ENCODE data around the gene GALNT9.

Gene GALNT9

GRCh38 chr12:132215299-132215989 lies 113.9 kb downstream of the GALNT9 start:
- TF ChIP-seq BHLHE40 (IDR thresholded peaks at IDR 0.05; ENCODE audit: borderline replicate concordance) (no peak), ZNF384 (IDR thresholded peaks at IDR 0.05) (no peak), LEF1 (IDR thresholded peaks at IDR 0.05; ENCODE audit: borderline replicate concordance) (no peak), SP1 (IDR thresholded peaks at IDR 0.05) (no peak), CTBP1 (IDR thresholded peaks at IDR 0.05; ENCODE audit: borderline replicate concordance) (no peak)
- ChIA-PET CTCF (interaction anchor here (0.6 kb wide), 1 partner anchor 157 kb away, joined by 3 read pairs; no protein-coding TSS in a partner anchor), POLR2A (no interaction called here)
- DNase-seq (ENCODE audit: extremely low spot score) = no peak

GRCh38 chr12:132214891-132215290 lies 114.5 kb downstream of the GALNT9 start:
- TF ChIP-seq ELF4 (IDR thresholded peaks at IDR 0.05) = no peak
- TF ChIP-seq CTBP1 (IDR thresholded peaks at IDR 0.05; ENCODE audit: borderline replicate concordance) = no peak
- TF ChIP-seq PKNOX1 (IDR thresholded peaks at IDR 0.05) = no peak
- TF ChIP-seq BHLHE40 (IDR thresholded peaks at IDR 0.05; ENCODE audit: borderline replicate concordance) = no peak
- TF ChIP-seq FOXK2 (IDR thresholded peaks at IDR 0.05) = no peak
- no peak for TF ChIP-seq ARNT (IDR thresholded peaks at IDR 0.05)
- no peak for TF ChIP-seq NFRKB (IDR thresholded peaks at IDR 0.05)
- no peak for TF ChIP-seq FOXM1 (IDR thresholded peaks at IDR 0.05; ENCODE audit: borderline replicate concordance)
- no peak for TF ChIP-seq LEF1 (IDR thresholded peaks at IDR 0.05; ENCODE audit: borderline replicate concordance)
- POLR2A ChIA-PET = no interaction called here
- CTCF ChIA-PET = interaction anchor here (0.6 kb wide), 1 partner anchor 156 kb away, joined by 3 read pairs; no protein-coding TSS in a partner anchor
- no peak for DNase-seq (ENCODE audit: extremely low spot score)

GRCh38 chr12:132214161-132214476 lies 115.3 kb downstream of the GALNT9 start:
- ChIA-PET POLR2A (no interaction called here), CTCF (no interaction called here)
- TF ChIP-seq FOXA1 (IDR thresholded peaks at IDR 0.05) (no peak), CTBP1 (IDR thresholded peaks at IDR 0.05; ENCODE audit: borderline replicate concordance) (no peak), SP1 (IDR thresholded peaks at IDR 0.05) (no peak), ZNF384 (IDR thresholded peaks at IDR 0.05) (no peak), ARNT (IDR thresholded peaks at IDR 0.05) (no peak), NFRKB (IDR thresholded peaks at IDR 0.05) (no peak), FOXK2 (IDR thresholded peaks at IDR 0.05) (no peak), L3MBTL2 (conservative IDR thresholded peaks at IDR 0.05) (no peak), PKNOX1 (IDR thresholded peaks at IDR 0.05) (no peak), TARDBP (IDR thresholded peaks at IDR 0.05) (no peak), BHLHE40 (IDR thresholded peaks at IDR 0.05; ENCODE audit: borderline replicate concordance) (no peak), LEF1 (IDR thresholded peaks at IDR 0.05; ENCODE audit: borderline replicate concordance) (no peak), FOXM1 (IDR thresholded peaks at IDR 0.05; ENCODE audit: borderline replicate concordance) (no peak), HDGF (IDR thresholded peaks at IDR 0.05; ENCODE audit: borderline replicate concordance) (no peak), SUZ12 (IDR thresholded peaks at IDR 0.05) (no peak), ELF4 (IDR thresholded peaks at IDR 0.05) (no peak)
- no peak for DNase-seq (ENCODE audit: extremely low spot score)

DNA sequence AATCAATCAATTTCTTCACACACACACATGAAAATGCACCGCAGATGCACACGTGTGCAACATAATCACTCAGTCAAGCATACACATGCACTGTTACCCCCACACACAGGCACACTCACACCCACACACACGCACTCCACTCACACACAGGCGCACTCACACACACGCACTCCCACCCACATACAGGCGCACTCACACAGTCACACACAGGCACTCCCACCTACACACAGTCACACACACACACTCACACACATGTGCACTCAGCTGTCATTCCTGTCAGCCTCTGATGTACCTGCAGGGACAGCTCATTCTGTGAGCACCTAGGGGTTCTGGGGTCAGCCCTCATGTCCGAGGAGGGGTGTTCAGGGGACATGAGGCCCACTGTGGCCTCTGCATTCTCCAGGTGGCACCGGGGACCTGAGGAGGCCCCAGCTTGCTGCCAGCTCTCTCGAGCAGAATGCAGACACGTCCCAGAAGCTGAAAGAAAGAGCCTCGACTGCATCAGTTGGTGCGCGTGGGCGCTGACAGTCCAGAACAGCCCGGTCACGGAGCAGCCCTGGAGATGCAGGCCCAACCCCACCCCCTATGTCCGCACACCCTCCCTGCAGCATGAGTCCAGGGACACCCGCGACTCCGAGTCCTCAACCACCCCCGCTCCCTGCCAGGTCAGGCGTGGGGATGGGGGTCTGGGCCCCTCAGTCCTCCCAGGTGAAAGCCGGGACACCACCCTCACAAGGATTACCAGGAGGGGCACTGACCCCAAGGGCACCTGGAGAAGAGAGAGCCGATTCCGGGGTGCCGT lies 115.8 kb downstream of the GALNT9 start:
- ChIA-PET CTCF (no interaction called here), POLR2A (no interaction called here)
- no peak for DNase-seq (ENCODE audit: extremely low spot score)
- no peak for TF ChIP-seq BHLHE40 (IDR thresholded peaks at IDR 0.05; ENCODE audit: borderline replicate concordance)
- no peak for TF ChIP-seq SUZ12 (IDR thresholded peaks at IDR 0.05)
- no peak for TF ChIP-seq ELF4 (IDR thresholded peaks at IDR 0.05)
- TF ChIP-seq TARDBP (IDR thresholded peaks at IDR 0.05) = no peak
- no peak for TF ChIP-seq CTBP1 (IDR thresholded peaks at IDR 0.05; ENCODE audit: borderline replicate concordance)
- no peak for TF ChIP-seq FOXM1 (IDR thresholded peaks at IDR 0.05; ENCODE audit: borderline replicate concordance)

- ChIA-PET POLR2A (no interaction called here), CTCF (no interaction called here)
- no peak for DNase-seq (ENCODE audit: extremely low spot score)
- no peak for TF ChIP-seq FOXA1 (IDR thresholded peaks at IDR 0.05)
- no peak for TF ChIP-seq TARDBP (IDR thresholded peaks at IDR 0.05)
- TF ChIP-seq NFRKB (IDR thresholded peaks at IDR 0.05) = no peak
- no peak for TF ChIP-seq L3MBTL2 (conservative IDR thresholded peaks at IDR 0.05)
- no peak for TF ChIP-seq ELF4 (IDR thresholded peaks at IDR 0.05)
- no peak for TF ChIP-seq BHLHE40 (IDR thresholded peaks at IDR 0.05; ENCODE audit: borderline replicate concordance)
- TF ChIP-seq SP1 (IDR thresholded peaks at IDR 0.05) = no peak
- no peak for TF ChIP-seq SUZ12 (IDR thresholded peaks at IDR 0.05)
- no peak for TF ChIP-seq CTBP1 (IDR thresholded peaks at IDR 0.05; ENCODE audit: borderline replicate concordance)
- TF ChIP-seq ZNF384 (IDR thresholded peaks at IDR 0.05) = no peak
- TF ChIP-seq FOXM1 (IDR thresholded peaks at IDR 0.05; ENCODE audit: borderline replicate concordance) = no peak
- TF ChIP-seq ARNT (IDR thresholded peaks at IDR 0.05) = no peak
- TF ChIP-seq PKNOX1 (IDR thresholded peaks at IDR 0.05) = no peak
- TF ChIP-seq LEF1 (IDR thresholded peaks at IDR 0.05; ENCODE audit: borderline replicate concordance) = no peak
- TF ChIP-seq FOXK2 (IDR thresholded peaks at IDR 0.05) = no peak
- no peak for TF ChIP-seq HDGF (IDR thresholded peaks at IDR 0.05; ENCODE audit: borderline replicate concordance)
These were observed 117.6 kb downstream of the GALNT9 start for GRCh38 chr12:132211816-132212215.

DNA sequence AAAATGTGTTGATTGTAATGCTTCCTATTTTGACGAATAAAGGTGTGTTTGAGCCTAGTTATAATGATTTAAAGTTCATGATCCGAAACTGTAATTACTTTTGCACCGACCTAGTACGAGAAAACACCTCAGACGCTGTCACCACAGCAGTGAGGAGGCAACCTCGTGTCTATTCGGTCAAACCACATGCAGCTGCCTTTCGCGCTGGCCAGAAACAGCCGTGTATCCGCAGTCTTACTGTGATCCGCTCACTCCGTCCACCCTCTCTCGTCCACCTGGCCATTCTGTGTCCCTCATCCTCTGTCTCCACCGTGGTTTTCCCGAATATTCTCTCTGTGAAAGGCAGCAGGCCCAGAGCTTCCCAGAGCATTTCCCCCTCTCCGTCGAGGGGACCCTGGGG lies 118.1 kb downstream of the GALNT9 start:
- no peak for TF ChIP-seq PKNOX1 (IDR thresholded peaks at IDR 0.05)
- TF ChIP-seq TARDBP (IDR thresholded peaks at IDR 0.05) = no peak
- no peak for TF ChIP-seq ELF4 (IDR thresholded peaks at IDR 0.05)
- TF ChIP-seq FOXK2 (IDR thresholded peaks at IDR 0.05) = no peak
- TF ChIP-seq BHLHE40 (IDR thresholded peaks at IDR 0.05; ENCODE audit: borderline replicate concordance) = no peak
- no peak for TF ChIP-seq ZNF384 (IDR thresholded peaks at IDR 0.05)
- TF ChIP-seq CTBP1 (IDR thresholded peaks at IDR 0.05; ENCODE audit: borderline replicate concordance) = no peak
- TF ChIP-seq LEF1 (IDR thresholded peaks at IDR 0.05; ENCODE audit: borderline replicate concordance) = no peak
- TF ChIP-seq L3MBTL2 (conservative IDR thresholded peaks at IDR 0.05) = no peak
- POLR2A ChIA-PET = no interaction called here
- DNase-seq (ENCODE audit: extremely low spot score) = no peak
- CTCF ChIA-PET = no interaction called here

All from HEK293T (cell line).